ENCODE measurements around the gene PSMA3. TPM values are rescaled to one million over a fixed set of nuclear protein-coding genes. Genes with fewer than 3 reads are reported as not detected.
A peak's percentile ranks its signal among the peaks of the same experiment; 100 is the strongest.

Gene PSMA3
- polyA plus RNA-seq, 3 donors, result 59.9 to 170 (median 147) TPM

DNA sequence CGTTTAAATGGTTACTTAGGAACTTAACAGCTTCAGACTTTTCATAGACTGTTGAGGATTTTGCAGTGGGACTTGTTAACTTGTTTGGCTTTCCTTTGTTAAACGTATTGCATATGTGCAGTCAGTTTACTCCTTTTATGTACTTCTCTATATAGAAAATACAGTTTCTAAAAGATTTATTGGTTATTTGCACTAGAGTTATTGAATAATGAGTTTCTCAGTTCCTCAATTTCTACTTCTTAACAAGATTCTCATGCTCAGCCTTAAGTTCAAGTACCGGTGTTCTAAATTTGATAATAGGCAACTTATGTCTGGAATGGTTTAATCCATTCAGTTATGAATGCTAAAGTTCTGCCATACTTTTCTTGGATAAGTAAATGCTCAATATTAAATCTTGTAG lies 919 bp downstream of the PSMA3 start:
- Histone ChIP-seq H4K20me1 (ENCODE audit: insufficient read depth, low read length) (peaks cover 55% of the 10 kb centered on the region), H3K4me3 (replicated peaks in 1 of 3; ENCODE audit: low read depth in 2 of 3, low read length in 3 of 3) (peak overlapping the region; percentile 76 to 100 (median 96)), H3K27me3 (ENCODE audit: control insufficient read depth in 2 of 2, insufficient read depth in 2 of 2, low read length in 2 of 2) (no peaks in the 10 kb centered on the region), H3K9me3 (replicated peaks in 1 of 2; ENCODE audit: control insufficient read depth in 1 of 2, insufficient read depth in 1 of 2, low read length in 2 of 2) (no peaks in the 10 kb centered on the region), H2AFZ (ENCODE audit: insufficient read depth, low read depth, low read length, poor library complexity, severe bottlenecking) (peak overlapping the region; percentile 97), H3K4me1 (ENCODE audit: control insufficient read depth in 1 of 2, insufficient read depth in 2 of 2, low read length in 2 of 2) (peaks cover 4 to 27% of the 10 kb centered on the region in 2 donors), H3K79me2 (ENCODE audit: insufficient read depth, low read length) (peaks cover 59% of the 10 kb centered on the region), H3K36me3 (replicated peaks in 1 of 2; ENCODE audit: control insufficient read depth in 1 of 2, insufficient read depth in 2 of 2, low read length in 2 of 2) (peaks cover 16 to 36% of the 10 kb centered on the region in 2 donors), H3K9ac (ENCODE audit: insufficient read depth, low read length, poor library complexity, severe bottlenecking) (peak overlapping the region; percentile 99), H3K27ac (ENCODE audit: low read depth in 1 of 2, low read length in 2 of 2) (peak overlapping the region in 1 of 2 donors; percentile 100), H3K4me2 (replicated peaks; ENCODE audit: extremely low read depth, low read length, poor library complexity, severe bottlenecking) (peak overlapping the region; percentile 95)
- Mint-ChIP-seq H3K27ac (peak overlapping the region; percentile 98 to 100 (median 99)), H3K4me3 (peak overlapping the region; percentile 96 to 99), H3K36me3 (peaks cover 12 to 31% of the 10 kb centered on the region in 2 donors), H3K9me3 (no peaks in the 10 kb centered on the region), H3K27me3 (ENCODE audit: low read depth in 3 of 3) (no peaks in the 10 kb centered on the region), H3K4me1 (peaks cover 30% of the 10 kb centered on the region)
- intact Hi-C loops (cut with micrococcal nuclease), result loop anchor here (2.0 to 10.0 kb wide), 2 partner anchors 53 to 179 kb away; partner anchors contain the start of genes ARID4A (in 1 of the 2), KIAA0586 (in 1 of the 2) and TIMM9 (in 1 of the 2)
- no CpG with 5 or more reads among the region's 3 CpGs for WGBS (ENCODE audit: insufficient coverage)
- no peak for DNase-seq
- TF ChIP-seq, protein P1, sequence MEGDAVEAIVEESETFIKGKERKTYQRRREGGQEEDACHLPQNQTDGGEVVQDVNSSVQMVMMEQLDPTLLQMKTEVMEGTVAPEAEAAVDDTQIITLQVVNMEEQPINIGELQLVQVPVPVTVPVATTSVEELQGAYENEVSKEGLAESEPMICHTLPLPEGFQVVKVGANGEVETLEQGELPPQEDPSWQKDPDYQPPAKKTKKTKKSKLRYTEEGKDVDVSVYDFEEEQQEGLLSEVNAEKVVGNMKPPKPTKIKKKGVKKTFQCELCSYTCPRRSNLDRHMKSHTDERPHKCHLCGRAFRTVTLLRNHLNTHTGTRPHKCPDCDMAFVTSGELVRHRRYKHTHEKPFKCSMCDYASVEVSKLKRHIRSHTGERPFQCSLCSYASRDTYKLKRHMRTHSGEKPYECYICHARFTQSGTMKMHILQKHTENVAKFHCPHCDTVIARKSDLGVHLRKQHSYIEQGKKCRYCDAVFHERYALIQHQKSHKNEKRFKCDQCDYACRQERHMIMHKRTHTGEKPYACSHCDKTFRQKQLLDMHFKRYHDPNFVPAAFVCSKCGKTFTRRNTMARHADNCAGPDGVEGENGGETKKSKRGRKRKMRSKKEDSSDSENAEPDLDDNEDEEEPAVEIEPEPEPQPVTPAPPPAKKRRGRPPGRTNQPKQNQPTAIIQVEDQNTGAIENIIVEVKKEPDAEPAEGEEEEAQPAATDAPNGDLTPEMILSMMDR (IDR thresholded peaks at IDR 0.05), result no peak

DNA sequence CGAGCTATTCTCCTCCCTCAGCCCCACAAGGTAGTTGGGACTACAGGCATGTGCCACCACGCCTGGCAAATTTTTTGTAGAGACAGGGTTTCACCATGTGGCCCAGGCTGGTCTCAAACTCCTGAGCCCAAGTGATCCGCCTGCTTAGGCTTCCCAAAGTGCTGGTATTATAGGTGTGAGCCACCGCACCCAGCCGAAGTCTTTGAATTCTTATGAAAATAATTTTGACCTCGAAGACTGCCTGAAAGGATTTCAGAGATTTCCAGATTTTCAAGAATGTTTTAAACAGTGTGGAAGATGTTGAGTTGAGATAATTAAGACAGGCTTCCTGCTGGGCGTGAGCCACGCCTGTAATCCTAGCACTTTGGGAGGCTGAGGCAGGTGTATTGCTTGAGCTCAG lies 5.0 kb downstream of the PSMA3 start:
- Mint-ChIP-seq H3K4me3 (no peak overlapping the region), H3K27me3 (ENCODE audit: low read depth in 3 of 3) (no peaks in the 10 kb centered on the region), H3K27ac (no peak overlapping the region), H3K4me1 (peaks cover 16% of the 10 kb centered on the region), H3K36me3 (peaks cover 36 to 66% of the 10 kb centered on the region in 2 donors), H3K9me3 (no peaks in the 10 kb centered on the region)
- intact Hi-C loops (cut with micrococcal nuclease), result loop anchor here in 1 of 2 donors (10.0 kb wide), 1 partner anchor 175 kb away; the partner anchor contains the start of genes KIAA0586 and TIMM9
- peaks cover 4 to 13% of the 10 kb centered on the region in 2 donors for H3K4me1 ChIP-seq (ENCODE audit: control insufficient read depth in 1 of 2, insufficient read depth in 2 of 2, low read length in 2 of 2)
- no peak overlapping the region for H3K4me3 ChIP-seq (replicated peaks in 1 of 3; ENCODE audit: low read depth in 2 of 3, low read length in 3 of 3)
- peaks cover 93% of the 10 kb centered on the region for H4K20me1 ChIP-seq (ENCODE audit: insufficient read depth, low read length)
- no peak overlapping the region for H3K27ac ChIP-seq (ENCODE audit: low read depth in 1 of 2, low read length in 2 of 2)
- H3K27me3 ChIP-seq (ENCODE audit: control insufficient read depth in 2 of 2, insufficient read depth in 2 of 2, low read length in 2 of 2), result no peaks in the 10 kb centered on the region
- TF ChIP-seq, protein P1 (IDR thresholded peaks at IDR 0.05), result no peak
- 95% methylated on average over 7 of the region's 8 CpGs for WGBS (ENCODE audit: insufficient coverage)
- no peak overlapping the region for H3K9ac ChIP-seq (ENCODE audit: insufficient read depth, low read length, poor library complexity, severe bottlenecking)
- H3K36me3 ChIP-seq (replicated peaks in 1 of 2; ENCODE audit: control insufficient read depth in 1 of 2, insufficient read depth in 2 of 2, low read length in 2 of 2), result peaks cover 46 to 76% of the 10 kb centered on the region in 2 donors
- H3K79me2 ChIP-seq (ENCODE audit: insufficient read depth, low read length), result peaks cover 99% of the 10 kb centered on the region
- H2AFZ ChIP-seq (ENCODE audit: insufficient read depth, low read depth, low read length, poor library complexity, severe bottlenecking), result no peak overlapping the region
- H3K9me3 ChIP-seq (replicated peaks in 1 of 2; ENCODE audit: control insufficient read depth in 1 of 2, insufficient read depth in 1 of 2, low read length in 2 of 2), result no peaks in the 10 kb centered on the region
- no peak for DNase-seq
- no peak overlapping the region for H3K4me2 ChIP-seq (replicated peaks; ENCODE audit: extremely low read depth, low read length, poor library complexity, severe bottlenecking)

Data from CD14-positive monocyte (primary cell).